Natural killer cell (primary cell): ENCODE measurements around the gene GGT7. TPM values are rescaled to one million over a fixed set of nuclear protein-coding genes. Genes with fewer than 3 reads are reported as not detected.

ENCODE experiments used
- ATAC-seq, 3 donors: fragments of 150-1000 bp in 2 of 3; fragments of 200-7000 bp in 1 of 3; cut with Tn5 transposase; 1 replicate in 1 of 3; 2 replicates in 2 of 3; pipeline ENCODE4 v1.10.0; 2021; ENCODE audit warnings: mild to moderate bottlenecking in 2 of 3, moderate library complexity in 2 of 3
- DNase-seq, 2 donors: peaks; one replicate each; pipeline versions ENCODE4 v3.0.0 to v3.0.0-alpha.2; 2013 to 2021; ENCODE audit warnings: mixed read lengths in 1 of 2
- H3K27ac ChIP-seq: one replicate; pipeline ENCODE4 v1.5.1; 2013; ENCODE audit warnings: mild to moderate bottlenecking, low read length
- H3K27me3 ChIP-seq: one replicate; pipeline ENCODE4 v1.6.1; 2013; ENCODE audit warnings: low read length; ENCODE audit not compliant: control insufficient read depth, insufficient read depth
- H3K36me3 ChIP-seq: one replicate; pipeline ENCODE4 v1.6.1; 2013; ENCODE audit warnings: low read length; ENCODE audit not compliant: control insufficient read depth, insufficient read depth
- H3K4me1 ChIP-seq: one replicate; pipeline ENCODE4 v1.6.1; 2013; ENCODE audit warnings: low read length; ENCODE audit not compliant: control insufficient read depth, insufficient read depth
- H3K4me3 ChIP-seq: one replicate; pipeline ENCODE4 v1.5.1; 2013; ENCODE audit warnings: low read length
- H3K9me3 ChIP-seq: one replicate; pipeline ENCODE4 v1.6.1; 2013; ENCODE audit warnings: low read length; ENCODE audit not compliant: control insufficient read depth, insufficient read depth
- H3K27ac Mint-ChIP-seq, 2 donors: one replicate each; pipeline ENCODE4 v1.8.0; 2022; ENCODE audit warnings: mild to moderate bottlenecking in 2 of 2, mixed read lengths in 2 of 2, moderate library complexity in 1 of 2
- H3K27me3 Mint-ChIP-seq, 2 donors: one replicate each; pipeline ENCODE4 v1.8.0; 2022; ENCODE audit warnings: low read depth in 2 of 2, mixed read lengths in 2 of 2
- H3K36me3 Mint-ChIP-seq: one replicate; pipeline ENCODE4 v1.8.0; 2022; ENCODE audit warnings: mixed read lengths
- H3K4me1 Mint-ChIP-seq, 2 donors: one replicate each; pipeline ENCODE4 v1.8.0; 2022; ENCODE audit warnings: mixed read lengths in 2 of 2
- H3K4me3 Mint-ChIP-seq: one replicate; pipeline ENCODE4 v1.8.0; 2022; ENCODE audit warnings: mild to moderate bottlenecking, moderate library complexity, mixed read lengths
- H3K9me3 Mint-ChIP-seq, 2 donors: one replicate each; pipeline ENCODE4 v1.8.0; 2022; ENCODE audit warnings: mixed read lengths in 2 of 2
- CTCF ChIP-seq: fragments of 200-600 bp; IDR thresholded peaks from one replicate; pipeline ENCODE4 v1.8.0; 2022; ENCODE audit warnings: antibody characterized with exemption
- WGBS: methylation state at CpG from one replicate; pipeline ENCODE4 v1.1.7; 2013; ENCODE audit warnings: missing lambda C conversion rate; ENCODE audit not compliant: insufficient coverage; 5-methylcytosine and 5-hydroxymethylcytosine counted together
- intact Hi-C: fragments of 100-400 bp; cut with micrococcal nuclease; formaldehyde crosslinking; loops from one replicate; pipeline ENCODE4 v1.14.2; 2022
- total RNA-seq, 4 donors: library from RNA; stranded (reverse); fragments of 120-200 nt in 1 of 4; gene quantifications; one replicate each; pipeline versions ENCODE4 v1.2.3 to v1.2.4, GENCODE V29; 2013 to 2022

Gene GGT7
- total RNA-seq, 3 donors from 2014 or later (not counting 1 experiment from before 2014, with no cell fraction given), result 7.4 to 12.8 (median 12.1) TPM

GRCh38 chr20:34871966-34872621 is 562 bp downstream of the GGT7 start:
- peak overlapping the region; percentile 85 for H3K4me3 Mint-ChIP-seq
- DNase-seq, result no peak
- Histone ChIP-seq H3K4me3 (peak overlapping the region; percentile 24), H3K27me3 (no peaks in the 10 kb centered on the region), H3K27ac (no peak overlapping the region), H3K36me3 (no peaks in the 10 kb centered on the region), H3K4me1 (peaks cover 39% of the 10 kb centered on the region), H3K9me3 (no peaks in the 10 kb centered on the region)
- H3K27me3 Mint-ChIP-seq, result peaks cover 6 to 17% of the 10 kb centered on the region in 2 donors
- no peak for ATAC-seq
- H3K4me1 Mint-ChIP-seq, result peaks cover 32 to 56% of the 10 kb centered on the region in 2 donors
- no peaks in the 10 kb centered on the region for H3K9me3 Mint-ChIP-seq
- 81% methylated on average over 8 of the region's 10 CpGs for WGBS
- no peak for TF ChIP-seq CTCF
- H3K27ac Mint-ChIP-seq, result peak overlapping the region in 1 of 2 donors; percentile 81
- intact Hi-C loops, result loop anchor here (1.0 kb wide), 1 partner anchor 83 kb away; the partner anchor contains the start of genes GSS and MYH7B
- H3K36me3 Mint-ChIP-seq, result no peaks in the 10 kb centered on the region

GRCh38 chr20:34871320-34871926 is 1.2 kb downstream of the GGT7 start:
- no peak for ATAC-seq
- Histone ChIP-seq H3K4me1 (peaks cover 34% of the 10 kb centered on the region), H3K36me3 (no peaks in the 10 kb centered on the region), H3K9me3 (no peaks in the 10 kb centered on the region), H3K27me3 (no peaks in the 10 kb centered on the region), H3K4me3 (no peak overlapping the region), H3K27ac (no peak overlapping the region)
- TF ChIP-seq CTCF, result no peak
- WGBS, result 97% methylated on average over 7 of the region's 7 CpGs
- peak overlapping the region; percentile 26 for H3K4me3 Mint-ChIP-seq
- H3K4me1 Mint-ChIP-seq, result peaks cover 27 to 50% of the 10 kb centered on the region in 2 donors
- no peak for DNase-seq
- intact Hi-C loops, result no loop called here
- no peak overlapping the region for H3K27ac Mint-ChIP-seq
- H3K9me3 Mint-ChIP-seq, result no peaks in the 10 kb centered on the region
- no peaks in the 10 kb centered on the region for H3K36me3 Mint-ChIP-seq
- H3K27me3 Mint-ChIP-seq, result peaks cover 6 to 14% of the 10 kb centered on the region in 2 donors

GRCh38 chr20:34864216-34864615 is 8.4 kb downstream of the GGT7 start:
- no peaks in the 10 kb centered on the region for H3K9me3 Mint-ChIP-seq

More at GRCh38 chr20:34864216-34864615, 8.4 kb downstream of the GGT7 start:
- Mint-ChIP-seq H3K4me3 (no peak overlapping the region), H3K36me3 (no peaks in the 10 kb centered on the region), H3K4me1 (no peaks in the 10 kb centered on the region), H3K27ac (no peak overlapping the region), H3K27me3 (no peaks in the 10 kb centered on the region)
- Histone ChIP-seq H3K27me3 (no peaks in the 10 kb centered on the region), H3K4me3 (no peak overlapping the region), H3K36me3 (no peaks in the 10 kb centered on the region), H3K4me1 (no peaks in the 10 kb centered on the region), H3K27ac (no peak overlapping the region), H3K9me3 (no peaks in the 10 kb centered on the region)
- intact Hi-C loops, result no loop called here
- over 99% methylated on average over 5 of the region's 5 CpGs for WGBS
- no peak for TF ChIP-seq CTCF
- no peak for DNase-seq
- ATAC-seq, result no peak
